ENCODE data around the gene RRAS2. TPM values are rescaled to one million over a fixed set of nuclear protein-coding genes. Genes with fewer than 3 reads are reported as not detected.
A peak's percentile ranks its signal among the peaks of the same experiment; 100 is the strongest.

The RRAS2 gene
- total and polyA plus RNA-seq, 10 of the 15 experiments (the other 5 are each of a cell fraction or from before 2014, with no cell fraction given) = 26.9 to 72.4 (median 45.4) TPM

GRCh38 chr11:14358729-14359439, at the start of gene RRAS2 (continued):
- TF ChIP-seq NKRF (conservative IDR thresholded peaks at IDR 0.05) = peak; percentile 86
- TF ChIP-seq CBX3 (IDR thresholded peaks at IDR 0.05; ENCODE audit: borderline replicate concordance, low read depth) = no peak
- TF ChIP-seq SMARCA5 (IDR thresholded peaks at IDR 0.05) = peak; percentile 78
- peak; percentile 55; the same call in 1 of the 2 replicates for TF ChIP-seq RB1 (IDR thresholded peaks at IDR 0.05; ENCODE audit: borderline replicate concordance)
- TF ChIP-seq NFXL1 (IDR thresholded peaks at IDR 0.05; ENCODE audit: borderline replicate concordance) = 0 out of 2 replicates have a peak, but pooled peaks have one; percentile 48
- TF ChIP-seq EED (IDR thresholded peaks at IDR 0.05; ENCODE audit: low read depth) = no peak
- no peak for TF ChIP-seq BRCA1 (IDR thresholded peaks at IDR 0.05; ENCODE audit: low read depth, low read length)
- TF ChIP-seq DPF2 (IDR thresholded peaks at IDR 0.05) = peak; percentile 87
- no peak for TF ChIP-seq ZBTB40 (IDR thresholded peaks at IDR 0.05; ENCODE audit: borderline replicate concordance)
- no peak for TF ChIP-seq BCL3 (IDR thresholded peaks at IDR 0.05; ENCODE audit: borderline replicate concordance, insufficient read depth, low read depth, low read length, poor library complexity, severe bottlenecking)
- TF ChIP-seq NFYA (IDR thresholded peaks at IDR 0.05; ENCODE audit: borderline replicate concordance, low read depth, low read length) = no peak
- TF ChIP-seq ATF7 (IDR thresholded peaks at IDR 0.05; ENCODE audit: low read depth) = no peak
- TF ChIP-seq HDGF (IDR thresholded peaks at IDR 0.05) = no peak
- no peak for TF ChIP-seq SMC3 (IDR thresholded peaks at IDR 0.05; ENCODE audit: borderline replicate concordance, low read length)
- no peak for TF ChIP-seq E4F1 (IDR thresholded peaks at IDR 0.05; ENCODE audit: borderline replicate concordance, partially characterized antibody)
- TF ChIP-seq CTCF (IDR thresholded peaks at IDR 0.05 in 2 of 3, conservative IDR thresholded peaks at IDR 0.05 in 1 of 3; ENCODE audit: control insufficient read depth in 2 of 3, extremely low read depth in 1 of 3, insufficient read depth in 1 of 3, low read depth in 3 of 3, low read length in 3 of 3) = 0 out of 6 replicates have a peak, but pooled peaks of 2 of the 3 experiments have one; percentile 6 to 11
- TF ChIP-seq NR2C2 (IDR thresholded peaks at IDR 0.05; ENCODE audit: borderline replicate concordance, control insufficient read depth, insufficient read length, low read depth) = no peak
